GM12878 (cell line): ENCODE data around the gene CACNA2D4. TPM values are rescaled to one million over a fixed set of nuclear protein-coding genes. Genes with fewer than 3 reads are reported as not detected.

Experiments used
- ATAC-seq: fragments of 200-7000 bp; cut with Tn5 transposase; 3 replicates; pipeline ENCODE4 v1.9.1; 2020; ENCODE audit warnings: mild to moderate bottlenecking, moderate library complexity
- BruUV-seq: library from RNA; stranded (reverse); fragments of 400-500 nt; replicated peaks from 2 replicates; lab custom pipeline; 2021; lab: Mats Ljungman, UMichigan
- CTCF ChIA-PET: fragments of 300-600 bp; sonication (Branson Sonifier 250); formaldehyde crosslinking; extraction: SDS; loops from one replicate; lab custom pipeline; 2021; ENCODE audit warnings: inconsistent platforms; lab: Yijun Ruan, JAX
- POLR2A ChIA-PET: fragments of 350-600 bp; formaldehyde crosslinking; extraction: SDS; loops from one replicate; lab custom pipeline; 2021; ENCODE audit warnings: inconsistent platforms; lab: Charles Lee
- RAD21 ChIA-PET: fragments of 300-600 bp; sonication (Branson Sonifier 250); formaldehyde crosslinking; loops from one replicate; lab custom pipeline; 2023; ENCODE audit warnings: antibody characterized with exemption; ENCODE audit not compliant: unreplicated experiment; lab: Charles Lee
- SMC1A ChIA-PET: fragments of 300-600 bp; sonication (Branson Sonifier 250); formaldehyde crosslinking; loops from one replicate; lab custom pipeline; 2023; ENCODE audit not compliant: unreplicated experiment, uncharacterized antibody; lab: Charles Lee
- DNase-seq: peaks from one replicate; pipeline ENCODE4 v3.0.0-alpha.2; 2011; ENCODE audit warnings: low read depth, low spot score
- FAIRE-seq: peaks from 3 replicates; lab custom pipeline; 2011; peaks lifted over from hg19 to GRCh38; lab: Jason Lieb, UNC
- H2AFZ ChIP-seq: 2 replicates; pipeline ENCODE4 v1.6.0; 2011; ENCODE audit warnings: low read depth, low read length, control low read depth; ENCODE audit not compliant: control insufficient read depth
- H3K27ac ChIP-seq: 2 replicates; pipeline ENCODE4 v1.5.1; 2011; ENCODE audit warnings: control low read depth; ENCODE audit not compliant: control insufficient read depth, insufficient read depth
- H3K27me3 ChIP-seq, 2 experiments: replicated peaks in 1 of 2; 2 replicates each; pipeline versions ENCODE4 v1.6.0 to v1.6.1; 2011; ENCODE audit warnings: low read length in 1 of 2; ENCODE audit not compliant: control insufficient read depth in 2 of 2, insufficient read depth in 2 of 2
- H3K36me3 ChIP-seq, 2 experiments: 2 replicates each; pipeline ENCODE4 v1.5.1; 2011; ENCODE audit warnings: low read length in 1 of 2; ENCODE audit not compliant: control insufficient read depth in 2 of 2, insufficient read depth in 2 of 2
- H3K4me1 ChIP-seq: 2 replicates; pipeline ENCODE4 v1.6.1; 2011; ENCODE audit warnings: mild to moderate bottlenecking, low read length, moderate library complexity, mixed read lengths; ENCODE audit not compliant: control insufficient read depth, insufficient read depth
- H3K4me2 ChIP-seq: 2 replicates; pipeline ENCODE4 v1.6.0; 2011; ENCODE audit warnings: control low read depth; ENCODE audit not compliant: control insufficient read depth, insufficient read depth
- H3K4me3 ChIP-seq: fragments of 200-600 bp; sonication (generic); 2 replicates; pipeline ENCODE4 v1.5.1; 2016
- H3K79me2 ChIP-seq: 2 replicates; pipeline ENCODE4 v1.6.0; 2011; ENCODE audit warnings: low read length; ENCODE audit not compliant: control insufficient read depth, insufficient read depth
- H3K9ac ChIP-seq: 2 replicates; pipeline ENCODE4 v1.8.0; 2011; ENCODE audit warnings: low read length, control low read depth, mixed read lengths; ENCODE audit not compliant: control insufficient read depth, insufficient read depth
- H3K9me3 ChIP-seq: replicated peaks from 3 replicates; pipeline ENCODE4 v1.5.1; 2011; ENCODE audit warnings: mild to moderate bottlenecking, low read length; ENCODE audit not compliant: control insufficient read depth, insufficient read depth
- H4K20me1 ChIP-seq: 2 replicates; pipeline ENCODE4 v1.6.0; 2011; ENCODE audit not compliant: control insufficient read depth, insufficient read depth
- CBX5 ChIP-seq: sonication (generic); IDR thresholded peaks from 2 replicates; pipeline ENCODE4 v1.6.1; 2016; ENCODE audit warnings: low read depth, moderate library complexity, mild to moderate bottlenecking, inconsistent platforms
- DPF2 ChIP-seq: fragments of 450-650 bp; IDR thresholded peaks from 2 replicates; pipeline ENCODE4 v1.6.1; 2017; ENCODE audit warnings: mild to moderate bottlenecking
- EZH2 ChIP-seq: IDR thresholded peaks from 2 replicates; pipeline ENCODE4 v1.6.1; 2012; ENCODE audit warnings: low read depth, mild to moderate bottlenecking, control low read depth, inconsistent platforms, low read length, borderline replicate concordance; ENCODE audit not compliant: control insufficient read depth
- FOXK2 ChIP-seq: fragments of 450-650 bp; IDR thresholded peaks from 2 replicates; pipeline ENCODE4 v1.6.1; 2017; ENCODE audit warnings: mild to moderate bottlenecking, moderate library complexity
- IKZF1 ChIP-seq: fragments of 450-650 bp; conservative IDR thresholded peaks from 2 replicates; pipeline ENCODE4 v1.6.1; 2017; ENCODE audit warnings: antibody characterized with exemption, mild to moderate bottlenecking
- JUND ChIP-seq: IDR thresholded peaks from 2 replicates; pipeline ENCODE4 v1.6.1; 2012; ENCODE audit warnings: low read depth, mild to moderate bottlenecking, low read length, improper control_type of control experiment, moderate library complexity
- KDM1A ChIP-seq: fragments of 200-600 bp; sonication (generic); IDR thresholded peaks from 2 replicates; pipeline ENCODE4 v1.6.1; 2016; ENCODE audit warnings: borderline replicate concordance
- NFIC ChIP-seq: IDR thresholded peaks from 2 replicates; pipeline ENCODE4 v1.6.1; 2012; ENCODE audit warnings: low read depth, mild to moderate bottlenecking, inconsistent platforms, low read length, moderate library complexity
- NR2F1 ChIP-seq: fragments of 450-650 bp; conservative IDR thresholded peaks from 2 replicates; pipeline ENCODE4 v1.6.1; 2017; ENCODE audit warnings: mild to moderate bottlenecking
- POLR2A ChIP-seq: IDR thresholded peaks from 2 replicates; pipeline ENCODE4 v1.6.1; 2011; ENCODE audit warnings: low read depth, mild to moderate bottlenecking, low read length
- POLR2AphosphoS2 ChIP-seq: IDR thresholded peaks from 2 replicates; pipeline ENCODE4 v1.6.1; 2011; ENCODE audit warnings: low read depth, mild to moderate bottlenecking, low read length, improper control_type of control experiment, moderate library complexity
- SMC3 ChIP-seq: IDR thresholded peaks from 2 replicates; pipeline ENCODE4 v1.6.1; 2011; ENCODE audit warnings: low read length, improper control_type of control experiment, borderline replicate concordance
- STAT3 ChIP-seq: IDR thresholded peaks from 2 replicates; pipeline ENCODE4 v1.6.1; 2011; ENCODE audit warnings: low read depth, low read length, improper control_type of control experiment
- SUPT20H ChIP-seq: IDR thresholded peaks from 2 replicates; pipeline ENCODE4 v1.6.1; 2011; ENCODE audit warnings: low read depth, mild to moderate bottlenecking, low read length, moderate library complexity, borderline replicate concordance; ENCODE audit not compliant: control insufficient read depth
- WRNIP1 ChIP-seq: IDR thresholded peaks from 2 replicates; pipeline ENCODE4 v1.6.1; 2011; ENCODE audit warnings: low read depth, low read length, improper control_type of control experiment, borderline replicate concordance
- YBX1 ChIP-seq: fragments of 450-650 bp; IDR thresholded peaks from 2 replicates; pipeline ENCODE4 v1.6.1; 2016; ENCODE audit warnings: antibody characterized with exemption
- WGBS: methylation state at CpG from one replicate; pipeline ENCODE4 v1.1.6; 2016; ENCODE audit warnings: low lambda C conversion rate; ENCODE audit not compliant: insufficient replicate concordance, insufficient coverage; ENCODE audit errors: missing lambda C conversion rate; 5-methylcytosine and 5-hydroxymethylcytosine counted together
- in situ Hi-C: fragments of 300-500 bp; cut with MboI; formaldehyde crosslinking; loops from 9 replicates; pipeline ENCODE4 v1.14.3; 2018; ENCODE audit warnings: mixed read lengths
- intact Hi-C: fragments of 100-400 bp; cut with micrococcal nuclease; formaldehyde crosslinking; loops from one replicate; pipeline ENCODE4 v1.14.2; 2022; ENCODE audit not compliant: unreplicated experiment
- polyA plus RNA-seq, 11 experiments: library from polyadenylated mRNA; depleted of rRNA in 4 of 11; unstranded in 6 of 11; stranded (reverse) in 5 of 11; fragments of >200 nt; fragmentation: Nextera tagmentation in 4 of 11; fragmentation: Illumina TruSeq in 1 of 11; extraction: Ambion mirVana in 4 of 11; extraction: Trizol in 1 of 11; gene quantifications; 1 replicate in 1 of 11; 2 replicates in 10 of 11; pipeline versions ENCODE4 v1.2.1 to v1.2.3, GENCODE V29; 2011 to 2016; ENCODE audit warnings: inconsistent platforms in 2 of 11, missing spikeins in 2 of 11, low read depth in 1 of 11
- total RNA-seq, 4 experiments: library from RNA; depleted of rRNA in 3 of 4; stranded (reverse); fragments of >200 nt in 3 of 4; fragmentation: Illumina TruSeq in 1 of 4; extraction: Trizol in 1 of 4; gene quantifications; 2 replicates each; pipeline versions ENCODE4 v1.2.1 to v1.2.3, GENCODE V29; 2013 to 2021
- TF ChIP-seq, protein P1 (sequence below): fragments of 450-650 bp; IDR thresholded peaks from 2 replicates; pipeline ENCODE4 v1.6.1; 2017; ENCODE audit warnings: mild to moderate bottlenecking, moderate library complexity
- TF ChIP-seq, protein P2 (sequence below): fragments of 150-350 bp; IDR thresholded peaks from 2 replicates; pipeline ENCODE4 v1.6.1; 2014; ENCODE audit warnings: mild to moderate bottlenecking, low read depth, low read length
- TF ChIP-seq, protein P3 (sequence below): fragments of 450-650 bp; IDR thresholded peaks from 2 replicates; pipeline ENCODE4 v1.6.1; 2018; ENCODE audit warnings: mild to moderate bottlenecking, low read depth, moderate library complexity; ENCODE audit not compliant: partially characterized antibody

Gene CACNA2D4
- total and polyA plus RNA-seq, 10 of the 15 experiments (the other 5 are each of a cell fraction or from before 2014, with no cell fraction given), result 0.03 to 1.0 (median 0.65) TPM

DNA sequence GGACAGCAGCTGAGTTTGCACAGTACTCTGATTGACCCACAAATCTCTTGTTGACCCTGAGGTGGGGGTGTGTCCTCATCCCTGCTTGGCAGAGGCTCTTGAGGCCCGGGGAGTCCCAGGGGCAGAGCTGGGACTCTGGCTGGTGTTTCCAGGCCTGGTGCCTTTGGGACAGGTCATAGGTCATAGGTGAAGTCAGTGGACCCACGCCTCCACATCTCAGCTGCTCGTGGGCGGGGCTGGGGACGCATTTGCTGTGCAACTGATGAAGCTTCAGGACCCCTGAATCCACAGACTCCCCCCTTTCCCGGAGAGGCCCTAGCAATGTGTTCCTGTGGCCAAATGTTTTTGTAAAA, 408 bp upstream of the CACNA2D4 start:
- ChIA-PET SMC1A (interaction anchor here (0.8 kb wide), 1 partner anchor 122 kb away, joined by 3 read pairs; no protein-coding TSS in a partner anchor), CTCF (interaction anchor here (3.2 kb wide), 1 partner anchor 21 kb away, joined by 12 read pairs; no protein-coding TSS in a partner anchor), POLR2A (no interaction called here), RAD21 (no interaction called here)
- H3K27me3 ChIP-seq, result peaks cover 0 to 6% of the 10 kb centered on the region in 2 experiments; a peak in 2 of 4 replicates
- H3K79me2 ChIP-seq, result no peaks in the 10 kb centered on the region
- H3K27ac ChIP-seq, result no peak overlapping the region
- H3K9ac ChIP-seq, result no peak overlapping the region
- in situ Hi-C loops (no loop called here), intact Hi-C loops (no loop called here)
- no TSS peak for BruUV-seq
- WGBS, result 18% methylated on average over 6 of the region's 6 CpGs
- no peak overlapping the region for H2AFZ ChIP-seq
- H3K4me1 ChIP-seq, result no peaks in the 10 kb centered on the region; the same call in 1 of the 2 replicates
- ATAC-seq (no peak), FAIRE-seq (no peak), DNase-seq (no peak)
- H3K4me3 ChIP-seq, result no peak overlapping the region
- H4K20me1 ChIP-seq, result no peaks in the 10 kb centered on the region
- no peak overlapping the region for H3K4me2 ChIP-seq
- H3K9me3 ChIP-seq, result no peaks in the 10 kb centered on the region; the same call in 2 of the 3 replicates
- H3K36me3 ChIP-seq, result no peaks in the 10 kb centered on the region
- TF ChIP-seq KDM1A (no peak), STAT3 (no peak), WRNIP1 (no peak), NFIC (no peak), POLR2A (no peak), IKZF1 (no peak), CBX5 (no peak), JUND (no peak), YBX1 (no peak), SMC3 (no peak), SUPT20H (no peak), DPF2 (no peak), FOXK2 (no peak), EZH2 (no peak), POLR2AphosphoS2 (no peak), NR2F1 (no peak)
- TF ChIP-seq, protein P1, sequence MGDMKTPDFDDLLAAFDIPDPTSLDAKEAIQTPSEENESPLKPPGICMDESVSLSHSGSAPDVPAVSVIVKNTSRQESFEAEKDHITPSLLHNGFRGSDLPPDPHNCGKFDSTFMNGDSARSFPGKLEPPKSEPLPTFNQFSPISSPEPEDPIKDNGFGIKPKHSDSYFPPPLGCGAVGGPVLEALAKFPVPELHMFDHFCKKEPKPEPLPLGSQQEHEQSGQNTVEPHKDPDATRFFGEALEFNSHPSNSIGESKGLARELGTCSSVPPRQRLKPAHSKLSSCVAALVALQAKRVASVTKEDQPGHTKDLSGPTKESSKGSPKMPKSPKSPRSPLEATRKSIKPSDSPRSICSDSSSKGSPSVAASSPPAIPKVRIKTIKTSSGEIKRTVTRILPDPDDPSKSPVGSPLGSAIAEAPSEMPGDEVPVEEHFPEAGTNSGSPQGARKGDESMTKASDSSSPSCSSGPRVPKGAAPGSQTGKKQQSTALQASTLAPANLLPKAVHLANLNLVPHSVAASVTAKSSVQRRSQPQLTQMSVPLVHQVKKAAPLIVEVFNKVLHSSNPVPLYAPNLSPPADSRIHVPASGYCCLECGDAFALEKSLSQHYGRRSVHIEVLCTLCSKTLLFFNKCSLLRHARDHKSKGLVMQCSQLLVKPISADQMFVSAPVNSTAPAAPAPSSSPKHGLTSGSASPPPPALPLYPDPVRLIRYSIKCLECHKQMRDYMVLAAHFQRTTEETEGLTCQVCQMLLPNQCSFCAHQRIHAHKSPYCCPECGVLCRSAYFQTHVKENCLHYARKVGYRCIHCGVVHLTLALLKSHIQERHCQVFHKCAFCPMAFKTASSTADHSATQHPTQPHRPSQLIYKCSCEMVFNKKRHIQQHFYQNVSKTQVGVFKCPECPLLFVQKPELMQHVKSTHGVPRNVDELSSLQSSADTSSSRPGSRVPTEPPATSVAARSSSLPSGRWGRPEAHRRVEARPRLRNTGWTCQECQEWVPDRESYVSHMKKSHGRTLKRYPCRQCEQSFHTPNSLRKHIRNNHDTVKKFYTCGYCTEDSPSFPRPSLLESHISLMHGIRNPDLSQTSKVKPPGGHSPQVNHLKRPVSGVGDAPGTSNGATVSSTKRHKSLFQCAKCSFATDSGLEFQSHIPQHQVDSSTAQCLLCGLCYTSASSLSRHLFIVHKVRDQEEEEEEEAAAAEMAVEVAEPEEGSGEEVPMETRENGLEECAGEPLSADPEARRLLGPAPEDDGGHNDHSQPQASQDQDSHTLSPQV, result no peak
- TF ChIP-seq, protein P2, sequence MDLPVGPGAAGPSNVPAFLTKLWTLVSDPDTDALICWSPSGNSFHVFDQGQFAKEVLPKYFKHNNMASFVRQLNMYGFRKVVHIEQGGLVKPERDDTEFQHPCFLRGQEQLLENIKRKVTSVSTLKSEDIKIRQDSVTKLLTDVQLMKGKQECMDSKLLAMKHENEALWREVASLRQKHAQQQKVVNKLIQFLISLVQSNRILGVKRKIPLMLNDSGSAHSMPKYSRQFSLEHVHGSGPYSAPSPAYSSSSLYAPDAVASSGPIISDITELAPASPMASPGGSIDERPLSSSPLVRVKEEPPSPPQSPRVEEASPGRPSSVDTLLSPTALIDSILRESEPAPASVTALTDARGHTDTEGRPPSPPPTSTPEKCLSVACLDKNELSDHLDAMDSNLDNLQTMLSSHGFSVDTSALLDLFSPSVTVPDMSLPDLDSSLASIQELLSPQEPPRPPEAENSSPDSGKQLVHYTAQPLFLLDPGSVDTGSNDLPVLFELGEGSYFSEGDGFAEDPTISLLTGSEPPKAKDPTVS, result no peak
- TF ChIP-seq, protein P3, sequence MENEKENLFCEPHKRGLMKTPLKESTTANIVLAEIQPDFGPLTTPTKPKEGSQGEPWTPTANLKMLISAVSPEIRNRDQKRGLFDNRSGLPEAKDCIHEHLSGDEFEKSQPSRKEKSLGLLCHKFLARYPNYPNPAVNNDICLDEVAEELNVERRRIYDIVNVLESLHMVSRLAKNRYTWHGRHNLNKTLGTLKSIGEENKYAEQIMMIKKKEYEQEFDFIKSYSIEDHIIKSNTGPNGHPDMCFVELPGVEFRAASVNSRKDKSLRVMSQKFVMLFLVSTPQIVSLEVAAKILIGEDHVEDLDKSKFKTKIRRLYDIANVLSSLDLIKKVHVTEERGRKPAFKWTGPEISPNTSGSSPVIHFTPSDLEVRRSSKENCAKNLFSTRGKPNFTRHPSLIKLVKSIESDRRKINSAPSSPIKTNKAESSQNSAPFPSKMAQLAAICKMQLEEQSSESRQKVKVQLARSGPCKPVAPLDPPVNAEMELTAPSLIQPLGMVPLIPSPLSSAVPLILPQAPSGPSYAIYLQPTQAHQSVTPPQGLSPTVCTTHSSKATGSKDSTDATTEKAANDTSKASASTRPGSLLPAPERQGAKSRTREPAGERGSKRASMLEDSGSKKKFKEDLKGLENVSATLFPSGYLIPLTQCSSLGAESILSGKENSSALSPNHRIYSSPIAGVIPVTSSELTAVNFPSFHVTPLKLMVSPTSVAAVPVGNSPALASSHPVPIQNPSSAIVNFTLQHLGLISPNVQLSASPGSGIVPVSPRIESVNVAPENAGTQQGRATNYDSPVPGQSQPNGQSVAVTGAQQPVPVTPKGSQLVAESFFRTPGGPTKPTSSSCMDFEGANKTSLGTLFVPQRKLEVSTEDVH, result no peak
